Cardiac ventricle fibroblast (primary cell): ENCODE data around the gene NDUFS8. TPM values are rescaled to one million over a fixed set of nuclear protein-coding genes. Genes with fewer than 3 reads are reported as not detected.

Experiments used
- total RNA-seq: library from RNA; depleted of rRNA; stranded (reverse); fragments of >200 nt; gene quantifications from 2 replicates; pipeline ENCODE4 v1.2.3, GENCODE V29; 2015

Gene NDUFS8
- total RNA-seq: 86.2 and 115 TPM in 2 replicates

GRCh38 chr11:68030318-68031143 lies at the start of gene NDUFS8:
TSS of gene NDUFS8 (plus strand) at chr11:68030681. CDS start at chr11:68032152, 1,471 bp downstream.

GRCh38 chr11:68003846-68004550 lies 26.5 kb upstream of the NDUFS8 start, which contains the start of gene UNC93B1:
TSS of gene UNC93B1 (minus strand) at chr11:68004097. CDS start at chr11:68004043, 54 bp downstream.

GRCh38 chr11:68010090-68011041 lies 20.1 kb upstream of the NDUFS8 start, which contains the start of gene ALDH3B1:
TSS of gene ALDH3B1 (plus strand) at chr11:68010327. CDS start at chr11:68015298, 4,971 bp downstream.

GRCh38 chr11:68038718-68039525 lies 8.4 kb downstream of the NDUFS8 start, which contains the start of gene TCIRG1:
TSS of gene TCIRG1 (plus strand) at chr11:68039025. CDS start at chr11:68041272, 2,247 bp downstream.

Other genes starting within 250 kb of the NDUFS8 start
- gene UNC93B1, start 26.6 kb upstream of the NDUFS8 start, total RNA-seq: 26.9 and 31.6 TPM in 2 replicates
- gene ALDH3B1, start 20.4 kb upstream of the NDUFS8 start, total RNA-seq: 18.2 and 25.0 TPM in 2 replicates
- gene TCIRG1, start 8.3 kb downstream of the NDUFS8 start, total RNA-seq: 44.5 and 45.6 TPM in 2 replicates
- gene CHKA, start 90.7 kb downstream of the NDUFS8 start, total RNA-seq: 5.9 and 8.3 TPM in 2 replicates
- 16.3 and 22.2 TPM in 2 replicates for gene KMT5B, start 182.6 kb downstream of the NDUFS8 start, total RNA-seq
- 56.3 and 58.3 TPM in 2 replicates for gene C11orf24, start 241.3 kb downstream of the NDUFS8 start, total RNA-seq